HG03097 (cell line): Measurements from ENCODE around the gene SKIL.

Experiments
- ATAC-seq: cut with Tn5 transposase; IDR thresholded peaks from one replicate; pipeline ENCODE4 v1.9.1; 2021; ENCODE audit not compliant: unreplicated experiment, low FRiP score

SKIL gene

DNA sequence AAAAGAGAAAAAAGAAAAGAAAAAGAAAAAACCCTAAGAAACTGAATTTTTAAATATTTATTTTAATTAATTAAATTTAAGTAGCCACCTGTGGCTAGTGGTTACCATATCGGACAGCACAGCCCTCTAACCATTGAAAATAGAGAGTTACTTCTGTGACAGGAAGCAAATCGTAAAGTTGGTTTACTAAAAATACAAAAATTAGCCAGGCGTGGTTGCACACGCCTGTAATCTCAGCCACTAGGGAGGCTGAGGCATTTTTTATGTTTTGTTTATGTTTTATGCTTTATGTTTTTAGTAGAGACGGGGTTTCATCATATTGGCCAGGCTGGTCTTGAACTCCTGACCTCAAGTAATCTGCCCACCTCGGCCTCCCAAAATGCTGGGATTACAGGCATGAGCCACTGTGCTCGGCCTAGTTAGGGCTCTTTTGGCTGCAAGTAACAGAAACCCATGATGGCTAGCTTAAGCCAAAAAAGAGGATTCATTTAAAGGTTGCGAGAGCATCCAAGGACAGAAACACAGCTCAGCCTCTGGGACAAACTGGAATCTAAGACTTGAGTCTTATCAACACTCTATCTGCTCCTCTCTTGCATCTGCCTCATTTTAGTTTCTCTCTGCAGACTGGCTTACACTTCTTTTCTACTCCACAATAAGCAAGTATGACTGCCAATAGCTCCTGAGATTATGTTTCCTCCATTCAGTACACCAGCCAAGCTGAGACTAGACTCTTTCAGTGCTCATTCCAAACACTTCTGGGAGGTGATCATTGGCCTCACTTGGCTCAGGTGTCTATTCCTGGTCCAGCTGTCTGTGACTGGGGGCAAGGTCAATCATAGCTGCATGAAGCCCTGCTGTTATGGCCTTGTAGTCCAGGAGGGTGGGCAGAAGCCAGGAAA is 6.8 kb upstream of the SKIL start:
- ATAC-seq = no peak

DNA sequence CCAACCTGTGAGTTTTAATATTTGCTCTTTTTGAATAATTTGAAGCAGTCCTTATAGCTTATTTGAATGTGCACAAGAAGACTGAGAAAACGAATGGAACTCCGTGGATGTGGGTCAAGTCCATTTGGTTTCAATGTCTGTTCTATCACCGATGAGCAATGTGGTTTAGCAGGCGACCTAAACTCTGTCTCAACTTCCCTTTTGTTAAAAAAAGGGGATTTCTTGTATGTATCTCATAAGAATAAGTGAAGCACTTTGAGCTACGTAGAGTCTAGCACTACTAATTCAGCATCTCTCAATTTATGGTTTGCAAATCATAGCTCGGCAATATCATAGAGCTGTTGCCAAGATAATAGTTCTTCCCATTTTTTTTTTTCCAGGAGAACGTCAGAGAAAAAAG is 4.6 kb upstream of the SKIL start:
- ATAC-seq = no peak

DNA sequence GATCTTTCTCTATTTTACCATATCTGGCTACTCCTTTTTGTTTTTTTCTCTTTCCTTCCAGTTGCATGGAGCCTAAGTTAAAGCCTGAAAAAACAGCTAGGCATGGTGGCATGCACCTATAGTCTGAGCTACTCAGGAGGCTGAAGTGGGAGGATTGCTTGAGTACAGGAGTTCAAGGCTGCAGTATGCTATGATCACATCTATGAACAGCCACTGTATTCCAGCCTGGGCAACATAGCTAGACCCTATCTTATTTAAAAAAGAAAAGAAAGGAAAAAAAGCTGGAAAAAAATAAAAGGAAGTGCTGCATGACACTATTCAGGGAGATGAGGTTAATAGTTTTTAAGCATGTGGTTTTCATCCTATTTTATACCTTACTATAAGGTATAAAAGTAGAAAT is 4.0 kb upstream of the SKIL start:
- ATAC-seq = no peak

DNA sequence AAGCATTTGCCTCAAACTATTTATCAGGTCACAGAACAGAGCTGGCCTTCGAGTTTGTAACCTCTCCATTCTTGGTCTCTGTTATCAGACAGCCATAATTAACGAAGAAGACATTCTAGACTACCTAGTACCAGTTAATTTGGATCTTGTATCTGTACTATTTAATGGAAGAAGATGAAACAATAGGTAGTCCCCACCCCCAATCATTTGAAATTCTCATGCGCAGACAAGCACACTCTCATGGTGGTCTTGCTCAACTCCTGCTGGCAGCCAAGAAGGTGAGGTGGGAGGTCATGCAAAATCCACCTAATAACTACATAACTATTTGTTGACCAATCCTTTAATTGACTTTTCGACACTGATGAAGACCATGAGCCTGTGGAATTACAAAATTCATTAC is 2.8 kb upstream of the SKIL start:
- ATAC-seq = no peak

DNA sequence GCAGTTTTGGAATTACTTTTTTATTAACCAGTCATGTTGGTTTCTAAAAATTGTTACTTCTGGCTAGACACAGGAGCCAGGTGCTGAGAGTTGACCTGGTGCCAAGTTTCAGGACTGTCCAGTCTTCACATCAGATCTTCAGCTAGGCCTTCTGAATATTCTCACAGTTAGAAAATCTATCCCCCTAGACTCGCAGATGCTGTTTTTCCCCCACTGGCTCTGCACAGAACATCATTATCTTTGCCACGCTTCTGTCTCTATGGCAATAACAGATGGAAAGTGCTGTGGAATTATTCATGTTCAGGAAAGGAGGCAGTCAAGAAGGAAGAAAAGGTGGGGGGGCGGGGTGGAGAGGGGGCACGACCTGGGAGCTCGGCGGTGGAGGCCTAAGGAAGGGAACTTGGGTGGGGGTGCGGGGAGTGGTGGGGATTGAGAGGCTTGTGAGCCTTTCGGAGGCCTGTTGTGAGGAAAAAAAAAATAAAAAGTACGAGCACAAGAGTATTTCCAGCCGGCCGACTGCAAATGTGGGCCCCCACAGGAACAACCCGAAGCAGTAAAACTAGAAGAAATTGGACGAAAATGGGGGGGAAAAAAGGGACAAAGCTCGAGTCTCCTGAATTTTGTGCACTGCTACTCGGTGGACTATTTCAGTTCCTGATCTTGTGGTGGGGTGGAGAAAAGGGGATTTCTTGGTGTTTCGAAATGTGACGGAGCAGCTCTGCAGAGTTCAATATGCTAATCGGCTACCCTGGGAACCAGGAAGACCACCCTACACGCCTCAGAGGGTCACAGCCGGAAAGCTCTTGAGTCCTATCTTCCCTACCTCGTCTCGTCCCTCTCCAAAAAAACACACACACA is 1.5 kb upstream of the SKIL start:
- ATAC-seq = peak; percentile 13

DNA sequence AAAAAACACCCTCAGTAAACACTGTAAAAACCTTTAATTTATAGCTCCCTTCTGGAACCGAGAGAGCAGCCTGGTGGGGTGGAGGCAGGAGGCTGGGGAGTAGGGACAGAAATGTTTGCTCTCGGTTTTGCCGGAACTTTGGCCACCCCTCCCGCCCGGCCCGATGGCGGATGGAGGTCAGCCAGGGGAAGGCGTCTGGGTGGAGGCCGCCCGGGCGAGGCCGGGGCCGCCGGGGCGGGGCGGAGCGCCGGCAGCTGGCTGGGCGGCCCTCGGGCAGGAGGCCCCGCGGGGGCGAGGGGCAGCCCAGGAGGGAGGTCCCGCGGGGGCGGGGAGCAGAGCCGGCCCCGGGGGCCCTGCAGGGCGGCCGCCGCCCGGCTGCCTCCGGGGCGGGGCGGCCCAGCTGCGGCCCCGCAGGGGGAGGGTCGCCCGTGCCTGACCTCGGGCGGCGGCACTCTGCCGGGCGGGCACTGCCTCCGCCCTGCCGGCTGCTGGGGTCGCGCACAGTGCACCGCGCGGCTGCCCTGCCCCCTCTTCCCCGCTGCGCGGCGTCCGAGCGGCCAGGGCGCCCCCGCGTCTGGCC is 829 bp upstream of the SKIL start:
- ATAC-seq = peak; percentile 43

DNA sequence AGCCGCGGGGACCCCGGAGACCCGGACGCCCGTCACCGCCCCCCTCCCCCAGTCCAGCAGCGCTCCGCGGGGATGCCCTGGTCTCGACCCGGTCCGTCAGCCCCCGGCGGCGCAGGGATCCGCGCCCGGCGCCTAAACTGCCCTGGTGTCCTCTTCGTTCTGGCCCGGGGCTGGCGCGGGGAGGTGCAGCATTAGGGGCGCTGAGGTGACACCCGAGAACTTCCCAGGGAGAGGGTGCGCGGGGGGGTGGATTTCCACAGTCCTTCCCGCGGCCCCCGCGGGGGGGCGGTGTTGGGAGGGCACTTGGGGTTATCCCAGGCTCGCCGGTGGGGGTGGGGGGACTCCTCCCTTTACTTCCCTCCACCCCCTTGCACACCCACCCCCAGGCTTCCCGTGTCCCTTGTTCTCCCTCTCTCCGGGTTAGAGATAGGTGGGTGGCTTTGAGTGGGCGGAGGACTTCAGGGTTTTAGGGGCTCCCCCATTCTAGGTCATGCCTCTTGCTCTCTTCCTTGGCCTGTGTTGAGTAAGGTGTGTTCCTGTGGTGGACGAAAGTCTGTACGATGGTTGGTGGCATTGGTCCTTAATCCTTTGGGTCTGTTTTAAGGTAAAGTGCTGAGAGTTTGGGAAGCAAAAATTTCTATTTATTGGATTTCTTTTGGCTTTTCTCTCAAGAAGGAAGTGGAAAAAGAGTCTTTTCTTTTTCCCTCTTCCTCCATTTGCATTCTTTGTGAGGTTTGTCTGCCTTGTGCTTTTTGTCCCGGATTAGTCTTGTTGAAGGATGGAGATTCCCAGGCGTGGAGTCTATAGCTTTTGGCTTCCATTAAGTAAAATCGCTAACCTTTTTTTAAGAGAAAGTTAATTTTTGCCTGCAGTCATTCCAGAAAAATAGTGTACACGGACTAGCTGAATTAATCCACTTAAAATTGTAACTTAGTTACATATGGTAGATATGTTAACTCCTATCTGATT is 811 bp downstream of the SKIL start:
- ATAC-seq = no peak

DNA sequence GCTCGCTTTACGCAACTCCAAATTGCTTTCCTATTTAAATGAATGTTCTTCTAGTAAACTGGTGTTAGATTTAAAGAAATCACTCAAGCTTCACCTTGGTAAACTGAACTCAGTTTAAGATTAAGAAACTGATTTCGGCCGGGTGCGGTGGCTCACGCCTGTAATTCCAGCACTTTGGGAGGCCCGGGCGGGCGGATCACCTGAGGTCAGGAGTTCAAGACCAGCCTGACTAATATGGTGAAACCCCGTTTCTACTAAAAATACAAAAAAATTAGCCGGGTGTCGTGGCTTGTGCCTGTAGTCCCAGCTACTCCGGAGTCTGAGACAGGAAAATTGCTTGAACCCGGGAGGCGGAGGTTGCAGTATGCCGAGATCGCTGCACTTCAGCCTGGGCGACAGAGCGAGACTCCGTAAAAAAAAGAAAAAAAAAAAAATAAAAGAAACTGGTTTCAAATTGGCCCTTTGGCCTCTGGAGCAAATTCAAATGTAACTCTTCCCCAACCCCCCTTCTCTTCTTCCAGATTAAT is 1.7 kb downstream of the SKIL start:
- ATAC-seq = no peak

DNA sequence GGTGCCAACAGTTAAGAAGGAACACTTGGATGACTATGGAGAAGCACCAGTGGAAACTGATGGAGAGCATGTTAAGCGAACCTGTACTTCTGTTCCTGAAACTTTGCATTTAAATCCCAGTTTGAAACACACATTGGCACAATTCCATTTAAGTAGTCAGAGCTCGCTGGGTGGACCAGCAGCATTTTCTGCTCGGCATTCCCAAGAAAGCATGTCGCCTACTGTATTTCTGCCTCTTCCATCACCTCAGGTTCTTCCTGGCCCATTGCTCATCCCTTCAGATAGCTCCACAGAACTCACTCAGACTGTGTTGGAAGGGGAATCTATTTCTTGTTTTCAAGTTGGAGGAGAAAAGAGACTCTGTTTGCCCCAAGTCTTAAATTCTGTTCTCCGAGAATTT is 3.0 kb downstream of the SKIL start:
- no peak for ATAC-seq

DNA sequence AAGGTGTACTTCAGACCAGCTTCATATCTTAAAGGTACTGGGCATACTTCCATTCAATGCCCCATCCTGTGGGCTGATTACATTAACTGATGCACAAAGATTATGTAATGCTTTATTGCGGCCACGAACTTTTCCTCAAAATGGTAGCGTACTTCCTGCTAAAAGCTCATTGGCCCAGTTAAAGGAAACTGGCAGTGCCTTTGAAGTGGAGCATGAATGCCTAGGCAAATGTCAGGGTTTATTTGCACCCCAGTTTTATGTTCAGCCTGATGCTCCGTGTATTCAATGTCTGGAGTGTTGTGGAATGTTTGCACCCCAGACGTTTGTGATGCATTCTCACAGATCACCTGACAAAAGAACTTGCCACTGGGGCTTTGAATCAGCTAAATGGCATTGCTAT is 3.4 kb downstream of the SKIL start:
- ATAC-seq = no peak

DNA sequence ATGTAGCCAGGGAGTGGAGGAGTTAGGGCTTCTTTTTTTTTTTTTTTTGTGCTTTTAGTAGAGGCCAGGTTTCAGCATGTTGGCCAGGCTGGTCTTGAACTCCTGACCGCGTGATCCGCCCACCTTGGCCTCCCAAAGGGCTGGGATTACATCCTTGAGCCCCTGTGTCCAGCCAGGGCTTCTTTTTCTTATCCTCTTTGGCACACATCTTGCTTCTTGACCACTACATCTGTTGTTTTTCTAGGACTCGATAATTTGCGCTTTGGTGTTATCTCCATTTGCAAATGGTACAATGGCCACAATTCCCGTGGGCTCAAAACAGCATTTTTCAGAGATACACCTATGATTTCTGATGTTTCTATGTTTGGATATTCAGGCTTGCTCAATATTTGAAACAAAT is 4.2 kb downstream of the SKIL start:
- no peak for ATAC-seq

DNA sequence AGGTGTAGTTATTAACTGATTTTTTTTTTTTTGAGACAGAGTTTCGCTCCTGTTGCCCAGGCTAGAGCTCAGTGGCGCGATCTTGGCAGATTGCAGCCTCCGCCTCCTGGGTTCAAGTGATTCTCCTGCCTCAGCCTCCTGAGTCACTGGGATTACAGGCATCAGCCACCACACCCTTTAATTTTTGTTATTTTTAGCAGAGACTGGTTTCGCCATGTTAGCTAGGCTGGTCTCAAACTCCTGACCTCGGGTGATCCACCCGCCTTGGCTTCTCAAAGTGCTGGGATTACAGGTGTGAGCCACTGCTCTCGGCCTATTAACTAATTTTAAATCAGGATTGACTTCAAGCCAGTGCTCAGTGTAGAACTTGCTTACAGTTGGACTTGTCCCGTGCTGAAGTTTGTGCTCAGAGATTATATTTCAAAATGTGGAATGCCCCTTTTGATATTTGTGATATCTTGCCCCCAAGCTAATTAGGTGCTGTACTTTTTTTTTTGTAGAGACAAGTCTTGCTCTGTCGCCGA is 6.0 kb downstream of the SKIL start:
- no peak for ATAC-seq

DNA sequence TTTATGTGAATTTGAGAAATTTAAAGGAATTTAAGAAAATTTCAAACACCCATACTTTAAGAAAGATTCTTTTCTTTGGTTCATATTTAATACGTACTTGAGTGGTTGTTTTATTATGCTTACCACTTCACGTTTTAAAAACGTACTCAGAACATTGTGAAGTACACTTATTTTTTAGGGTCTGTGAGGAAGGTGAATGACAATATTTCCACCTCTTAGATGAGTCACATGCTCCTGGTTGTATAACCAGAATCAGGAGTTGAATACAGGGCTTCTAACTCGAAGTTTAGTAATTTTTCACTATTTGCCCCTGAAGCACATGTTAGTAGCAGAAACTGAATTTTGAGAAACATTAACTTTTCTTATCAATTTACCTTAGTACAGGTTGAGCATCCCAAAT is 7.5 kb downstream of the SKIL start:
- no peak for ATAC-seq

DNA sequence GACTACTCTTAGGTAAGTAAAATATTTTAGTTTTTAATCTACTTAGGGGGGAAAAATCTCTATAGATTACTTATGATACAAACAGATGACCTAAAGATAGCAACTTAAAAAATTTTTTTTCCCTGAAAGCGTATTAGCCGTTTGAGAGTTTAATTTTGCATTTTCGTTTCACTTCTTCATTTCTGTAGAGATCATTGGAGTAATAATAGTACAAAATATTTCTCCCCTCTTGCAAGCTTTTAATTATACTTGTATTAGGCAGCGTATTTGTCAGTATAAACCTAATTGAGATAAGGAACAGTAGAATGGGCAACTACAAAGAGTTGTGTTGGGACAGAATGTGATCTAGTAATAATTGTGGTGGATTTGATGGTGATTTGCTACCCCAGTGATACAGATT is 10.3 kb downstream of the SKIL start:
- ATAC-seq = no peak

DNA sequence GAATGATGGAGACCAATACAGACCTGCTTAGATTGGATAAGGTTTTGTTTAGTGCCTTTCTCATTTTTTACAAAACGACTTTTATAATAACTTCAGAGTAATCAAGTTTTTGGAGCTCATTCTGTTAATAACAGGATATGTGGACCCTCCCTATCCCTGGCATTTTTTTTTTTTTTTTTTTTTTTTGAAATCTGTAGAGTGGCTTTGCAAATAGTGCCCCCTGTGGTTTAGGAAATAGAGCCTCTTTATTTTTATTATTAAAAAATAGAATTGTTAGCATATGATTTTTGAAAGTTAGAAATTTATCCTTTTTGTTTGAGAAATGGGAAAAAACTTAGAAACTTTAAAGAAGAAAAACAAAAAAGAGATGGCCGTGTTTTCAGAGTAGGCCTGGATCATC is 11.4 kb downstream of the SKIL start:
- ATAC-seq = no peak

DNA sequence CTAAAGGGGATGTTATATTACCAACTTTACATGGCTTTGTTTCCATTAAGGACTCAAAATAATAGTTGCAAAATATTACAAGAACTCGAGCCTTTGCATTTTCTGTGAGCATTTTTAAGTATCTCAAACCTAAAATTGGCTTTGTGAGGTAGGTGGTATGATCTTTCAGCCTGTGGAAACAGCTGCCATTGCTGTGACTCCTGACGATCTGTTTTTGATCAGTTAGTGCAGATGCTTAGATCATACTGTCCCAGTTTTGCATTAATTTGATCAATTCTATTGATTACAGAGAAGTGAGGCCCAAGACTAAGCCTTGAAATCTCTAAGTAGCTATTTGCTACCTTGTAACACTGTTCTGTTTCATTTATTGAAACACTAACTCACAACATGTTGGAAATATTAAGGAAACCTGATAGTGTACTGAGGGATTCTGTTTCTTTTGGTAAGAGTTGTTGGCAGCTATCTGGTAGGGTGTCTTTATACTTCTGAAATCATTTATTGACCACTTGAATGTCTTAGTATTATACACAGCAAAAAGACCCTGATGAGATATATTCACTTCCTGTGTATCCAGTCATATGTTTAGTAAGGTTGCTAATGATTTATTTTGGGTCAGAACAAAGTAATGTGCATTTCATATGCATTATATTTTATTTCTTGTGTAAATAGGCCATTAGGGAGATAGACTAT is 14.8 kb downstream of the SKIL start:
- ATAC-seq = no peak

DNA sequence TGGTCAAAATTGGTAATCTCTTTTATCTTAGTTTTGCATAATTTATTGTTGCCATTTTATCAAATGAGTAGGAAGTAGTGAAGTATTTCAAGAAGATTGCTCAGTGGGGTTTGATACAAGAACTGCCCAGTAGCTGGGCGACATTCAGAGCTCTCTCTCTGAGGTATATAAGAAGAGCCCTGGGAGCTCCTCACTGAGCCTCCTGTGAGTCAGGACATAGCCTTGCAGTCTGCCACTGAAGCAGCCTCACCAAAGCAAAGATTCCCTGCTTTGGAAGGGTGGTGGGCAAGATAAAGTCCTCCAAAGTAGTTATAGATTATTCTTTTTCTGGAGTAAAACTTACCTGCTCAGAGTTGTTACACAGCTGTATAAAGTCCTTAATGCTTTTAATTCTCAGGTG is 26.1 kb downstream of the SKIL start:
- no peak for ATAC-seq

DNA sequence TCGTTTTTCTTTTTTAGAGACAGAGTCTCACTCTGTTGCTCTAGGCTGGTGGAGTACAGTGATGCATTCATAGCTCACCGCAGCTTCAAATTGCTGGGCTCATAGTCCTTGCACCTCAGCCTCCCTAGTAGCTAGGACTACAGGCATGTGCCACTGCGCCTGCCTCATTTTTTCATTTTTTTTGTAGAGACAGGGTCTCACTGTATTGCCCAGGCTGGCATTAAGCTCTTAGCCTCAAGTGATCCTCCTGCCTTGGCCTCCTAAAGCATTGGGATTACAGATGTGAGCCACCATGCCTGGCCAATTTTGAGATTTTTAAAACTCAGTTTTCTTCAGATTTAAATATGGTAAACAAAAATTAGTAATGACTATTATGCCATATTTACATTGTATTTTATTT is 29.0 kb downstream of the SKIL start:
- ATAC-seq = no peak

DNA sequence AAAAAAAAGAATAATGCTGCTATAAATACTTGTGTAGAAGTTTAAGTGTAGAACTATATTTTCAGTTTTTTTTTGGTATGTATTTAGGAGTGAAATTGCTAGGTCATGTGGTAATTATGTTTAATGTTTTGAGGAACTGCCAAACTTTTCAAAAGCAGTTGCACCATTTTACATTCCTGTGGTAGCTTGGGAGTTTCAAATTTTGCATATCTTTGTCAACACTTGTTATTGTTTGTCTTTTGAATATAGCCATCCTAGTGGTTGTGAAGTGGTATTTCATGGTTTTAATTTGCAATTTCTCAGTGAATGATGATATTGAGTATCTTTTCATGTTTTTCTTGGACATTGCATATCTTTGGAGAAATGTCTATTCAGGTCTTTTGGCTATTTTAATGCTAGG is 30.4 kb downstream of the SKIL start:
- ATAC-seq = no peak
